Mesenchymal stem cell (in vitro differentiated cells and primary cell): Measurements from ENCODE around the gene SRPRB.

ENCODE experiments used
- DNase-seq: peaks from one replicate; pipeline ENCODE4 v3.0.0-alpha.2; 2013
- H2AFZ ChIP-seq: one replicate; pipeline ENCODE4 v1.6.1; 2013; ENCODE audit warnings: low read depth, mild to moderate bottlenecking, control low read depth, inconsistent platforms, low read length, moderate library complexity
- H2AK5ac ChIP-seq: 2 replicates; pipeline ENCODE4 v1.6.1; 2013; ENCODE audit warnings: low read length, moderate library complexity, mild to moderate bottlenecking, inconsistent platforms; ENCODE audit not compliant: severe bottlenecking
- H2BK120ac ChIP-seq: one replicate; pipeline ENCODE4 v1.6.1; 2013; ENCODE audit warnings: low read depth, mild to moderate bottlenecking, inconsistent platforms, low read length, moderate library complexity
- H2BK12ac ChIP-seq, 2 experiments: one replicate each; pipeline ENCODE4 v1.6.1; 2013; ENCODE audit warnings: inconsistent platforms in 2 of 2, low read length in 2 of 2, mild to moderate bottlenecking in 2 of 2, moderate library complexity in 2 of 2, control low read depth in 1 of 2
- H2BK15ac ChIP-seq: one replicate; pipeline ENCODE4 v1.6.1; 2013; ENCODE audit warnings: mild to moderate bottlenecking, low read depth, inconsistent platforms; ENCODE audit not compliant: poor library complexity, severe bottlenecking
- H2BK5ac ChIP-seq: 2 replicates; pipeline ENCODE4 v1.6.1; 2013; ENCODE audit warnings: low read depth, mild to moderate bottlenecking, low read length, control low read depth, inconsistent platforms; ENCODE audit not compliant: poor library complexity, severe bottlenecking
- H3K14ac ChIP-seq, 2 experiments: one replicate each; pipeline ENCODE4 v1.6.1; 2013; ENCODE audit warnings: inconsistent platforms in 2 of 2, low read length in 2 of 2, control low read depth in 1 of 2, mild to moderate bottlenecking in 1 of 2, moderate library complexity in 1 of 2
- H3K18ac ChIP-seq, 2 experiments: one replicate each; pipeline ENCODE4 v1.6.1; 2013; ENCODE audit warnings: inconsistent platforms in 2 of 2, low read length in 2 of 2, control low read depth in 1 of 2, low read depth in 1 of 2, mild to moderate bottlenecking in 1 of 2
- H3K23ac ChIP-seq, 2 experiments: one replicate each; pipeline ENCODE4 v1.6.1; 2013; ENCODE audit warnings: inconsistent platforms in 2 of 2, low read length in 2 of 2, mild to moderate bottlenecking in 2 of 2, moderate library complexity in 2 of 2, control low read depth in 1 of 2
- H3K27ac ChIP-seq: 2 replicates; pipeline ENCODE4 v1.5.1; 2013; ENCODE audit warnings: mild to moderate bottlenecking, moderate library complexity, low read length, control low read depth, inconsistent platforms; ENCODE audit not compliant: poor library complexity, severe bottlenecking
- H3K27me3 ChIP-seq, 2 experiments: 2 replicates each; pipeline versions ENCODE4 v1.6.1 to v1.7.0; 2013; ENCODE audit warnings: low read length in 2 of 2, mild to moderate bottlenecking in 2 of 2, moderate library complexity in 2 of 2, control low read depth in 1 of 2, inconsistent platforms in 1 of 2; ENCODE audit not compliant: control insufficient read depth in 1 of 2, insufficient read depth in 1 of 2
- H3K36me3 ChIP-seq, 2 experiments: 2 replicates each; pipeline versions ENCODE4 v1.6.1 to v1.7.0; 2013; ENCODE audit warnings: low read length in 2 of 2, control low read depth in 1 of 2, inconsistent platforms in 1 of 2, low read depth in 1 of 2, mild to moderate bottlenecking in 1 of 2; ENCODE audit not compliant: insufficient read depth in 2 of 2, control insufficient read depth in 1 of 2
- H3K4ac ChIP-seq, 2 experiments: one replicate each; pipeline ENCODE4 v1.6.1; 2013; ENCODE audit warnings: inconsistent platforms in 2 of 2, low read length in 2 of 2, mild to moderate bottlenecking in 2 of 2, moderate library complexity in 2 of 2, control low read depth in 1 of 2, low read depth in 1 of 2
- H3K4me1 ChIP-seq: 2 replicates; pipeline ENCODE4 v1.6.1; 2013; ENCODE audit warnings: low read depth, low read length, control low read depth; ENCODE audit not compliant: control insufficient read depth, insufficient read depth
- H3K4me2 ChIP-seq: 2 replicates; pipeline ENCODE4 v1.6.1; 2013; ENCODE audit warnings: low read length, mild to moderate bottlenecking, inconsistent platforms; ENCODE audit not compliant: poor library complexity, severe bottlenecking
- H3K4me3 ChIP-seq, 2 experiments: 2 replicates each; pipeline versions ENCODE4 v1.5.1 to v1.7.0; 2013; ENCODE audit warnings: low read length in 2 of 2, mild to moderate bottlenecking in 2 of 2, control low read depth in 1 of 2, low read depth in 1 of 2; ENCODE audit not compliant: insufficient read depth in 1 of 2
- H3K79me1 ChIP-seq: replicated peaks from 2 replicates; pipeline ENCODE4 v1.6.1; 2013; ENCODE audit warnings: mild to moderate bottlenecking, control low read depth, low read length, inconsistent platforms; ENCODE audit not compliant: poor library complexity, severe bottlenecking
- H3K9ac ChIP-seq: 2 replicates; pipeline ENCODE4 v1.7.0; 2013; ENCODE audit warnings: mild to moderate bottlenecking, low read length, moderate library complexity
- H3K9me3 ChIP-seq: 2 replicates; pipeline ENCODE4 v1.7.0; 2013; ENCODE audit warnings: mild to moderate bottlenecking, low read length; ENCODE audit not compliant: control insufficient read depth
- H4K8ac ChIP-seq: one replicate; pipeline ENCODE4 v1.6.1; 2013; ENCODE audit warnings: inconsistent platforms, mild to moderate bottlenecking, low read length, moderate library complexity
- H4K91ac ChIP-seq: one replicate; pipeline ENCODE4 v1.6.1; 2013; ENCODE audit warnings: mild to moderate bottlenecking, low read length, inconsistent platforms
- WGBS: methylation state at CpG from one replicate; pipeline ENCODE4 v1.1.7; 2013; ENCODE audit warnings: mixed read lengths; 5-methylcytosine and 5-hydroxymethylcytosine counted together

The SRPRB gene

GRCh38 chr3:133865136-133865855, 59.7 kb downstream of the SRPRB start:
- H3K18ac ChIP-seq = no peak overlapping the region
- H2BK120ac ChIP-seq = no peak overlapping the region
- H3K27me3 ChIP-seq = peaks cover 6 to 39% of the 10 kb centered on the region in 2 experiments
- no peak overlapping the region for H3K4me2 ChIP-seq
- H3K27ac ChIP-seq = no peak overlapping the region
- H3K9me3 ChIP-seq = no peaks in the 10 kb centered on the region
- H3K79me1 ChIP-seq = no peaks in the 10 kb centered on the region
- H3K23ac ChIP-seq = no peak overlapping the region
- H3K4me3 ChIP-seq = no peak overlapping the region
- no peak for DNase-seq
- no peak overlapping the region for H4K91ac ChIP-seq
- no peak overlapping the region for H3K14ac ChIP-seq
- H3K36me3 ChIP-seq = no peaks in the 10 kb centered on the region
- H2AFZ ChIP-seq = no peak overlapping the region
- H2AK5ac ChIP-seq = no peak overlapping the region
- no peak overlapping the region for H2BK5ac ChIP-seq
- H3K9ac ChIP-seq = no peak overlapping the region
- H2BK15ac ChIP-seq = no peak overlapping the region
- H4K8ac ChIP-seq = no peak overlapping the region
- WGBS = 71% methylated on average over 5 of the region's 5 CpGs
- no peak overlapping the region for H2BK12ac ChIP-seq
- no peak overlapping the region for H3K4ac ChIP-seq
- H3K4me1 ChIP-seq = no peaks in the 10 kb centered on the region

- Histone ChIP-seq H3K18ac (no peak overlapping the region), H3K9ac (no peak overlapping the region), H2BK120ac (no peak overlapping the region), H3K27ac (no peak overlapping the region), H3K14ac (no peak overlapping the region), H3K36me3 (no peaks in the 10 kb centered on the region), H2AK5ac (no peak overlapping the region), H2AFZ (no peak overlapping the region), H2BK15ac (no peak overlapping the region), H3K4me1 (no peaks in the 10 kb centered on the region), H3K79me1 (no peaks in the 10 kb centered on the region), H3K4me3 (no peak overlapping the region), H4K8ac (no peak overlapping the region), H2BK5ac (no peak overlapping the region), H2BK12ac (no peak overlapping the region), H3K23ac (no peak overlapping the region), H3K4ac (no peak overlapping the region), H3K27me3 (peaks cover 14 to 42% of the 10 kb centered on the region in 2 experiments), H3K9me3 (no peaks in the 10 kb centered on the region), H4K91ac (no peak overlapping the region), H3K4me2 (no peak overlapping the region)
- 87% methylated on average over 3 of the region's 3 CpGs for WGBS
- no peak for DNase-seq
Measured at GRCh38 chr3:133866141-133866540, 60.5 kb downstream of the SRPRB start.

- Histone ChIP-seq H4K91ac (no peak overlapping the region), H3K9ac (no peak overlapping the region), H3K14ac (no peak overlapping the region), H3K27me3 (peaks cover 15 to 39% of the 10 kb centered on the region in 2 experiments), H3K18ac (no peak overlapping the region), H3K79me1 (no peaks in the 10 kb centered on the region), H3K4ac (no peak overlapping the region), H2AK5ac (no peak overlapping the region), H3K36me3 (no peaks in the 10 kb centered on the region), H2BK12ac (no peak overlapping the region), H3K4me3 (no peak overlapping the region), H3K23ac (peak overlapping the region in 1 of 2 experiments; percentile 16), H3K4me2 (no peak overlapping the region), H2BK120ac (no peak overlapping the region), H2AFZ (no peak overlapping the region), H3K4me1 (no peaks in the 10 kb centered on the region), H2BK5ac (no peak overlapping the region), H2BK15ac (no peak overlapping the region), H3K9me3 (no peaks in the 10 kb centered on the region), H4K8ac (no peak overlapping the region), H3K27ac (no peak overlapping the region)
- DNase-seq = no peak
- WGBS = 74% methylated on average over 8 of the region's 8 CpGs
Measured at GRCh38 chr3:133868186-133868585, 62.6 kb downstream of the SRPRB start.

- no peak overlapping the region for H3K23ac ChIP-seq
- H2BK120ac ChIP-seq = no peak overlapping the region
- no peak overlapping the region for H3K4me2 ChIP-seq
Measured at GRCh38 chr3:133868758-133869475, 63.3 kb downstream of the SRPRB start.

More at GRCh38 chr3:133868758-133869475, 63.3 kb downstream of the SRPRB start:
- H3K27me3 ChIP-seq = peaks cover 15 to 39% of the 10 kb centered on the region in 2 experiments
- no peaks in the 10 kb centered on the region for H3K36me3 ChIP-seq
- no peak overlapping the region for H3K18ac ChIP-seq
- peak overlapping the region; percentile 14 for H4K8ac ChIP-seq
- no peak overlapping the region for H2AK5ac ChIP-seq
- no peak overlapping the region for H3K4me3 ChIP-seq
- H4K91ac ChIP-seq = no peak overlapping the region
- no peak overlapping the region for H2BK15ac ChIP-seq
- H3K9ac ChIP-seq = no peak overlapping the region
- no peak overlapping the region for H3K14ac ChIP-seq
- H2BK12ac ChIP-seq = no peak overlapping the region
- H3K79me1 ChIP-seq = no peaks in the 10 kb centered on the region
- WGBS = 67% methylated on average over 6 of the region's 7 CpGs
- DNase-seq = no peak
- H3K4me1 ChIP-seq = no peaks in the 10 kb centered on the region
- peak overlapping the region; percentile 11 for H2AFZ ChIP-seq
- no peak overlapping the region for H3K4ac ChIP-seq
- no peak overlapping the region for H2BK5ac ChIP-seq
- no peaks in the 10 kb centered on the region for H3K9me3 ChIP-seq
- H3K27ac ChIP-seq = no peak overlapping the region
